Sigmoid colon (tissue), 4 donors: Measurements from ENCODE around the gene MPV17L2.

Source experiments
- CTCF ChIP-seq, 4 experiments: fragments of 450-650 bp in 3 of 4; fragments of 200-600 bp in 1 of 4; IDR thresholded peaks; one replicate each; pipeline ENCODE4 v1.5.1; 2016 to 2019; ENCODE audit warnings: antibody characterized with exemption in 4 of 4, mild to moderate bottlenecking in 3 of 4, moderate library complexity in 2 of 4
- EP300 ChIP-seq, 4 donors: sonication (generic); formaldehyde crosslinking; IDR thresholded peaks; one replicate each; pipeline ENCODE4 v1.6.1; 2017; ENCODE audit warnings: antibody characterized with exemption in 4 of 4
- POLR2A ChIP-seq, 2 donors: fragments of 450-650 bp; IDR thresholded peaks; one replicate each; pipeline ENCODE4 v1.6.1; 2016; ENCODE audit warnings: antibody characterized with exemption in 2 of 2, mild to moderate bottlenecking in 2 of 2, moderate library complexity in 2 of 2
- POLR2AphosphoS5 ChIP-seq, 4 donors: sonication (generic); formaldehyde crosslinking; IDR thresholded peaks; one replicate each; pipeline ENCODE4 v1.6.1; 2017; ENCODE audit warnings: antibody characterized with exemption in 4 of 4

GRCh38 chr19:18224525-18225354 lies 31.7 kb downstream of the MPV17L2 start:
- TF ChIP-seq CTCF (IDR thresholded peaks at IDR 0.05) (no peak), POLR2AphosphoS5 (IDR thresholded peaks at IDR 0.05) (no peak), POLR2A (IDR thresholded peaks at IDR 0.05) (no peak), EP300 (IDR thresholded peaks at IDR 0.05) (no peak)
